T follicular helper cell (primary cell): ENCODE data around the gene FSTL1.

ENCODE experiments used
- DNase-seq: peaks from one replicate; pipeline ENCODE4 v3.0.0-alpha.2; 2020; ENCODE audit warnings: low read depth

Gene FSTL1

GRCh38 chr3:120468635-120469295, 18.0 kb upstream of the FSTL1 start:
- no peak for DNase-seq

- DNase-seq = no peak
These were observed 11.7 kb upstream of the FSTL1 start for GRCh38 chr3:120462409-120462959.

GRCh38 chr3:120461416-120461815, 10.6 kb upstream of the FSTL1 start:
- DNase-seq = no peak

GRCh38 chr3:120460862-120461261, 10.1 kb upstream of the FSTL1 start:
- DNase-seq = no peak

- DNase-seq = no peak
These were observed 9.5 kb upstream of the FSTL1 start for GRCh38 chr3:120460181-120460790.

GRCh38 chr3:120459196-120459595, 8.4 kb upstream of the FSTL1 start:
- DNase-seq = no peak

- DNase-seq = no peak
These were observed 7.0 kb upstream of the FSTL1 start for GRCh38 chr3:120457827-120458226.

GRCh38 chr3:120454076-120454689, 3.4 kb upstream of the FSTL1 start:
- no peak for DNase-seq

- DNase-seq = no peak
These were observed 2.0 kb upstream of the FSTL1 start for GRCh38 chr3:120452816-120453215.

- no peak for DNase-seq
These were observed 1.0 kb upstream of the FSTL1 start for GRCh38 chr3:120451806-120452205.

GRCh38 chr3:120451272-120451761, 525 bp upstream of the FSTL1 start:
- no peak for DNase-seq

GRCh38 chr3:120449701-120450599, 842 bp downstream of the FSTL1 start:
- no peak for DNase-seq

- DNase-seq = no peak
These were observed 1.5 kb downstream of the FSTL1 start for GRCh38 chr3:120449251-120449650.

GRCh38 chr3:120448756-120449155, 2.0 kb downstream of the FSTL1 start:
- DNase-seq = no peak

GRCh38 chr3:120446891-120447668, 3.7 kb downstream of the FSTL1 start:
- DNase-seq = no peak

- DNase-seq = no peak
These were observed 5.1 kb downstream of the FSTL1 start for GRCh38 chr3:120445654-120446053.

- no peak for DNase-seq
These were observed 7.1 kb downstream of the FSTL1 start for GRCh38 chr3:120443626-120444123.

- DNase-seq = no peak
These were observed 7.7 kb downstream of the FSTL1 start for GRCh38 chr3:120442975-120443517.

GRCh38 chr3:120441776-120442175, 9.0 kb downstream of the FSTL1 start:
- no peak for DNase-seq

GRCh38 chr3:120440762-120441161, 10.0 kb downstream of the FSTL1 start:
- no peak for DNase-seq
